AG10803 (cell line): ENCODE measurements around the gene SRP19.

Experiments
- DNase-seq: peaks from one replicate; pipeline ENCODE4 v3.0.0; 2010; ENCODE audit warnings: low read depth
- H3K4me3 ChIP-seq: 2 replicates; pipeline ENCODE4 v1.5.1; 2011; ENCODE audit warnings: mild to moderate bottlenecking, low read length, control low read depth
- CTCF ChIP-seq: conservative IDR thresholded peaks from 2 replicates; pipeline ENCODE4 v1.5.1; 2011; ENCODE audit warnings: mild to moderate bottlenecking, low read length, control low read depth, inconsistent platforms

Gene SRP19

GRCh38 chr5:112867411-112867810, 6.3 kb downstream of the SRP19 start:
- no peak overlapping the region for H3K4me3 ChIP-seq
- no peak for DNase-seq
- no peak for TF ChIP-seq CTCF

DNA sequence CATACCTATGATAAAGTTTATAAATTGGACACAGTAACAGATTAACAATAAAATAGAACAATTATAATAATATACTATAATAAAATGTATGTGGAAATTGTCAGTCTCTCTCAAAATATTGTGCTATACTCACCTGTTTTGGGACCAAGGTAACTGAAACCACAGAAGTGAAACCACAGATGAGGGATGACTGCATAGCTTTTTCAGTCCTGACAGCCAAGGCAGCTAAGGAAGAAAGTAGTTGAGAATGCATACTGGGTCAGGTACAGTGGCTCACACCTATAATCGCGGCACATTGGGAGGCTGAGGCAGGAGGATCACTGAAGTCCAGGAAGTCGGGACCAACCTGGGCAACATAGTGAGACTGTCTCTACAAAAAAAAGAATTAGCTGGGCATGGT, 8.9 kb downstream of the SRP19 start:
- TF ChIP-seq CTCF, result no peak
- DNase-seq, result no peak
- no peak overlapping the region for H3K4me3 ChIP-seq

DNA sequence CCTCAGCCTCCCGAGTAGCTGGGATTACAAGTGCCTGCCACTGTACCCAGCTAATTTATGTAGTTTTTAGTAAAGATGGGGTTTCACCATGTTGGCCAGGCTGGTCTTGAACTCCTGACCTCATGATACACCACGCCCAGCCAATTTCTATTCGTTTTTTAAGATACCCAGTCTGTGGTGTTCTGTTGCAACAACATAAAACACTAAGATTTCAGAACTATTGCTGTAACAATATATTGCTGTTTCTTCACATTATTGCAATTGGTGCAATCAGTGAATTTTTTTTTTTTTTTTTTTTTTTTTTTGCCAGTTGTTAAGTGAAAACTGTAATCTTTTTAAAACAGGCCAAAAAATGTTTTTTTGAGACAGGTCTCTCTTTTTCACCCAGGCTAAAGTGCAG, 9.9 kb downstream of the SRP19 start:
- no peak for TF ChIP-seq CTCF
- DNase-seq, result peak; percentile 43
- H3K4me3 ChIP-seq, result no peak overlapping the region

DNA sequence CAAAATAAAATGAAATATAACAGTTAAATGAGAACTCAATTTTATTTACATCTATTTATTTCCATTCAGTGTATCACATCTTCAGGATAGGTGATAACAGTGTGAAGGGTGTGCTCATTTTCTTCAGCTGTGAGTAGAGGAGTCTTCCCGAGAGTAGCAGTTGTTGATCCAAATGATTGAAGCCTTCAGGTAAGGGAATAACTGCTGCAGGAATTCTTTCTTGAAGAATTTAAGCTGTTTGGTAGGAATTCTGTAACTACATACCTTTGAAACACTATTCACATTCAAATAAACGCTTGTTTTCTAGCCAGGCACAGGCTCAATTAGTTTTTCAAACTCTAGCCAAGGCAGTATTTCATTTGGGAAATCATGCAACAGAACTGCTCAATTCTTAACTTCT, 15.3 kb downstream of the SRP19 start:
- DNase-seq, result no peak
- TF ChIP-seq CTCF, result no peak
- H3K4me3 ChIP-seq, result no peak overlapping the region

GRCh38 chr5:112878101-112878500, 17.0 kb downstream of the SRP19 start:
- H3K4me3 ChIP-seq, result no peak overlapping the region
- DNase-seq, result no peak
- no peak for TF ChIP-seq CTCF

DNA sequence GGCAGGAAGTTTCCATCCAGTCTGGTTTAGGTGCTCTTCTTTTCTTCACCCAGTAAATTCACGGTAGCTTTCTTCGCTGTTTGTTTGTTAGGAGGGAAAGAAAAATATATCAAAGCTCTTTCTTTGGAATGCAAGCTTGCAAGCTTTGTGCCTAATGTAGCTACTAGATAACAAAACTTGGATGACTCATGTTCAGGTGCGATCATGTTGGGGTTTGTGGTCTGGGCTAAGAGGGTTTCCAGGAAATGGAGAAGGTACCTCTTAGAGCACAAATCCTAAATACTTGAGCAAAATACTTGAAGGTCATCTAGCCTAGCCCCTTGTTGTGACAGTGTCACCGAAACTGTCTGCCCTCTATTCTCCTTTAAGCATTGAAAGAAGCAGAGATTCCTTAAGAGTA, 17.7 kb downstream of the SRP19 start:
- no peak overlapping the region for H3K4me3 ChIP-seq
- no peak for DNase-seq
- no peak for TF ChIP-seq CTCF

GRCh38 chr5:112880219-112880964, 19.3 kb downstream of the SRP19 start:
- TF ChIP-seq CTCF, result no peak
- no peak for DNase-seq
- H3K4me3 ChIP-seq, result no peak overlapping the region
